NCI-H1694 treated with DMSO at 0.1 percent for 48 hours (cell line): ENCODE measurements around the gene GCNA.
"Not testable (repeated sequence)": the region's sequence is repeated elsewhere in the genome, so short reads cannot be mapped to it uniquely, and the experiment has no call there.

Source experiments
- DNase-seq: peaks from one replicate; lab custom pipeline; 2025; lab: John Stamatoyannopoulos, UW

GCNA gene

GRCh38 chrX:71558920-71559319, 19.3 kb upstream of the GCNA start:
- DNase-seq: no peak

GRCh38 chrX:71559773-71560172, 18.5 kb upstream of the GCNA start:
- DNase-seq: not testable (repeated sequence)

- no peak for DNase-seq
Measured at GRCh38 chrX:71563921-71564320, 14.3 kb upstream of the GCNA start.

- DNase-seq: peak; percentile 36
Measured at GRCh38 chrX:71565474-71566041, 12.7 kb upstream of the GCNA start.

GRCh38 chrX:71571390-71571789, 6.8 kb upstream of the GCNA start:
- DNase-seq: not testable (repeated sequence)

GRCh38 chrX:71573590-71573989, 4.6 kb upstream of the GCNA start:
- DNase-seq: no peak

GRCh38 chrX:71577682-71578081, 555 bp upstream of the GCNA start:
- no peak for DNase-seq

GRCh38 chrX:71579136-71579989, 1.1 kb downstream of the GCNA start:
- DNase-seq: no peak

GRCh38 chrX:71579990-71580380, 1.7 kb downstream of the GCNA start:
- DNase-seq: no peak

GRCh38 chrX:71581210-71581609, 3.0 kb downstream of the GCNA start:
- DNase-seq: no peak

- DNase-seq: no peak
Measured at GRCh38 chrX:71586929-71587328, 8.7 kb downstream of the GCNA start.

- DNase-seq: not testable (repeated sequence)
Measured at GRCh38 chrX:71593210-71593609, 15.0 kb downstream of the GCNA start.

- no peak for DNase-seq
Measured at GRCh38 chrX:71599965-71600364, 21.7 kb downstream of the GCNA start.

GRCh38 chrX:71603618-71604017, 25.4 kb downstream of the GCNA start:
- DNase-seq: no peak

GRCh38 chrX:71604141-71604540, 25.9 kb downstream of the GCNA start:
- DNase-seq: no peak

- DNase-seq: no peak
Measured at GRCh38 chrX:71604796-71605568, 26.7 kb downstream of the GCNA start.

- no peak for DNase-seq
Measured at GRCh38 chrX:71606536-71607216, 28.4 kb downstream of the GCNA start.

- DNase-seq: no peak
Measured at GRCh38 chrX:71607488-71607887, 29.3 kb downstream of the GCNA start.

- DNase-seq: no peak
Measured at GRCh38 chrX:71609095-71609750, 31.0 kb downstream of the GCNA start.

GRCh38 chrX:71611736-71612135, 33.5 kb downstream of the GCNA start:
- not testable (repeated sequence) for DNase-seq

GRCh38 chrX:71612256-71612655, 34.0 kb downstream of the GCNA start:
- no peak for DNase-seq

GRCh38 chrX:71615056-71615455, 36.8 kb downstream of the GCNA start:
- DNase-seq: no peak
